ENCODE data around the gene TRAPPC2L.

TRAPPC2L gene

GRCh38 chr16:88877564-88878289 lies 20.8 kb downstream of the TRAPPC2L start:
- no peak for DNase-seq (ENCODE audit: low read depth)
- no peak for TF ChIP-seq CTCF (IDR thresholded peaks at IDR 0.05; ENCODE audit: insufficient read depth, low read depth, low read length, missing control alignments)
- H3K4me3 ChIP-seq (ENCODE audit: low read depth, low read length) = no peak overlapping the region

- H3K4me3 ChIP-seq (ENCODE audit: low read depth, low read length) = no peak overlapping the region
- TF ChIP-seq CTCF (IDR thresholded peaks at IDR 0.05; ENCODE audit: insufficient read depth, low read depth, low read length, missing control alignments) = no peak
- DNase-seq (ENCODE audit: low read depth) = no peak
Observed at GRCh38 chr16:88878356-88878755, 21.4 kb downstream of the TRAPPC2L start.

GRCh38 chr16:88878967-88879787 lies 22.2 kb downstream of the TRAPPC2L start:
- TF ChIP-seq CTCF (IDR thresholded peaks at IDR 0.05; ENCODE audit: insufficient read depth, low read depth, low read length, missing control alignments) = no peak
- no peak overlapping the region for H3K4me3 ChIP-seq (ENCODE audit: low read depth, low read length)
- DNase-seq (ENCODE audit: low read depth) = no peak

GRCh38 chr16:88879788-88880055 lies 22.8 kb downstream of the TRAPPC2L start:
- H3K4me3 ChIP-seq (ENCODE audit: low read depth, low read length) = no peak overlapping the region
- TF ChIP-seq CTCF (IDR thresholded peaks at IDR 0.05; ENCODE audit: insufficient read depth, low read depth, low read length, missing control alignments) = no peak
- no peak for DNase-seq (ENCODE audit: low read depth)

GRCh38 chr16:88880226-88881006 lies 23.5 kb downstream of the TRAPPC2L start:
- DNase-seq (ENCODE audit: low read depth) = no peak
- H3K4me3 ChIP-seq (ENCODE audit: low read depth, low read length) = no peak overlapping the region
- TF ChIP-seq CTCF (IDR thresholded peaks at IDR 0.05; ENCODE audit: insufficient read depth, low read depth, low read length, missing control alignments) = no peak

- H3K4me3 ChIP-seq (ENCODE audit: low read depth, low read length) = no peak overlapping the region
- DNase-seq (ENCODE audit: low read depth) = no peak
- no peak for TF ChIP-seq CTCF (IDR thresholded peaks at IDR 0.05; ENCODE audit: insufficient read depth, low read depth, low read length, missing control alignments)
Observed at GRCh38 chr16:88881007-88881615, 24.2 kb downstream of the TRAPPC2L start.

Data from GM12865 (cell line).